Tibial nerve (tissue), 4 donors: ENCODE results near the gene LHX1. TPM values are rescaled to one million over a fixed set of nuclear protein-coding genes. Genes with fewer than 3 reads are reported as not detected.

ENCODE experiments used
- DNase-seq, 2 donors: peaks; one replicate each; pipeline ENCODE4 v3.0.0-alpha.2; 2019; ENCODE audit warnings: low spot score in 2 of 2
- H3K27ac ChIP-seq, 4 donors: fragments of 200-600 bp; sonication (generic) in 3 of 4; one replicate each; pipeline ENCODE4 v1.5.1; 2017 to 2019; ENCODE audit warnings: mild to moderate bottlenecking in 1 of 4
- H3K27me3 ChIP-seq, 2 donors: fragments of 200-600 bp; sonication (generic) in 1 of 2; one replicate each; pipeline versions ENCODE4 v1.5.1 to v1.6.0; 2017 to 2019
- H3K36me3 ChIP-seq, 3 donors: fragments of 200-600 bp; sonication (generic); one replicate each; pipeline ENCODE4 v1.5.1; 2018 to 2019
- H3K4me1 ChIP-seq, 4 donors: fragments of 200-600 bp; sonication (generic) in 3 of 4; one replicate each; pipeline ENCODE4 v1.5.1; 2017 to 2019
- H3K4me3 ChIP-seq, 4 donors: fragments of 200-600 bp; sonication (generic) in 3 of 4; one replicate each; pipeline ENCODE4 v1.5.1; 2017 to 2019; ENCODE audit warnings: mild to moderate bottlenecking in 1 of 4, moderate library complexity in 1 of 4
- H3K9me3 ChIP-seq, 4 donors: fragments of 200-600 bp; sonication (generic) in 3 of 4; one replicate each; pipeline ENCODE4 v1.5.1; 2017 to 2019
- EP300 ChIP-seq, 2 donors: sonication (generic); formaldehyde crosslinking; IDR thresholded peaks; one replicate each; pipeline ENCODE4 v1.6.1; 2017; ENCODE audit warnings: antibody characterized with exemption in 2 of 2, mild to moderate bottlenecking in 1 of 2
- POLR2A ChIP-seq, 2 donors: fragments of 450-650 bp; IDR thresholded peaks; one replicate each; pipeline ENCODE4 v1.6.1; 2017; ENCODE audit warnings: antibody characterized with exemption in 2 of 2, mild to moderate bottlenecking in 2 of 2, moderate library complexity in 2 of 2
- WGBS, 2 donors: methylation state at CpG; one replicate each; pipeline ENCODE4 v1.1.5; 2018; 5-methylcytosine and 5-hydroxymethylcytosine counted together
- total RNA-seq, 4 donors: library from RNA; depleted of rRNA; stranded (reverse); fragments of >200 nt; gene quantifications; one replicate each; pipeline ENCODE4 v1.1.0, GENCODE V29; 2016
- TF ChIP-seq, protein P1 (sequence below), 5 experiments: fragments of 200-600 bp in 3 of 5; fragments of 450-650 bp in 2 of 5; sonication (generic) in 3 of 5; IDR thresholded peaks; one replicate each; pipeline ENCODE4 v1.5.1; 2016 to 2019; ENCODE audit warnings: antibody characterized with exemption in 5 of 5, mild to moderate bottlenecking in 3 of 5, moderate library complexity in 2 of 5

The LHX1 gene
- total RNA-seq, 4 donors from 2014 or later: not detected

DNA sequence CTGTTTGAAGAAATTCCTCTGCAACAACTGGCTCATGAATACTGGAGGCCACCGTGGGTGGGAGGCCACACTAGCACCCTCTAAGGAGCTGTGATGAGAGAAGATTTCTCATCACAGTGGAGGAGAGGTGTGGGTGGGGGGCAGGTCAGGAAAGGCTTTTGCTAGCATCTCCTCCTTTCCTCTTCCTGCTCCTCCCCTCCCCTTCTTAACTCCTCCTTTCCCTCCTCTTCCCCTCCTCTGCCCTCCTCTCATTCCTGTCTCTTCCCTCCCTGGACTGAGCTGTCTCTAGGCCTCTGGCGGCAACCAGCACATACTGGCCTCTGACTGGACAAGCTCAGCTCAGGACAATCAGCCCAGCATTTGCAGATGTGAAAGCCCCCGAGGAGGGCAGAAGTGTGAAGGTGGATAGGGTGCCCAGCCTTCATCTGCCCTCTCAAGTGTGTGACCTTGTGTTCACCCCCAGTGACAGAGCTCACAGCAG is 19.0 kb upstream of the LHX1 start:
- H3K4me3 ChIP-seq: no peak overlapping the region
- H3K27ac ChIP-seq: no peak overlapping the region
- DNase-seq: no peak
- no peaks in the 10 kb centered on the region for H3K9me3 ChIP-seq
- H3K27me3 ChIP-seq: peaks cover 0 to 61% of the 10 kb centered on the region in 2 donors
- H3K36me3 ChIP-seq: no peaks in the 10 kb centered on the region
- WGBS, 2 donors: 17 to 25% methylated on average over 3 of the region's 3 CpGs
- no peak for TF ChIP-seq POLR2A (IDR thresholded peaks at IDR 0.05)
- TF ChIP-seq EP300 (IDR thresholded peaks at IDR 0.05): no peak
- TF ChIP-seq, protein P1, sequence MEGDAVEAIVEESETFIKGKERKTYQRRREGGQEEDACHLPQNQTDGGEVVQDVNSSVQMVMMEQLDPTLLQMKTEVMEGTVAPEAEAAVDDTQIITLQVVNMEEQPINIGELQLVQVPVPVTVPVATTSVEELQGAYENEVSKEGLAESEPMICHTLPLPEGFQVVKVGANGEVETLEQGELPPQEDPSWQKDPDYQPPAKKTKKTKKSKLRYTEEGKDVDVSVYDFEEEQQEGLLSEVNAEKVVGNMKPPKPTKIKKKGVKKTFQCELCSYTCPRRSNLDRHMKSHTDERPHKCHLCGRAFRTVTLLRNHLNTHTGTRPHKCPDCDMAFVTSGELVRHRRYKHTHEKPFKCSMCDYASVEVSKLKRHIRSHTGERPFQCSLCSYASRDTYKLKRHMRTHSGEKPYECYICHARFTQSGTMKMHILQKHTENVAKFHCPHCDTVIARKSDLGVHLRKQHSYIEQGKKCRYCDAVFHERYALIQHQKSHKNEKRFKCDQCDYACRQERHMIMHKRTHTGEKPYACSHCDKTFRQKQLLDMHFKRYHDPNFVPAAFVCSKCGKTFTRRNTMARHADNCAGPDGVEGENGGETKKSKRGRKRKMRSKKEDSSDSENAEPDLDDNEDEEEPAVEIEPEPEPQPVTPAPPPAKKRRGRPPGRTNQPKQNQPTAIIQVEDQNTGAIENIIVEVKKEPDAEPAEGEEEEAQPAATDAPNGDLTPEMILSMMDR (IDR thresholded peaks at IDR 0.05): no peak
- H3K4me1 ChIP-seq: no peaks in the 10 kb centered on the region

DNA sequence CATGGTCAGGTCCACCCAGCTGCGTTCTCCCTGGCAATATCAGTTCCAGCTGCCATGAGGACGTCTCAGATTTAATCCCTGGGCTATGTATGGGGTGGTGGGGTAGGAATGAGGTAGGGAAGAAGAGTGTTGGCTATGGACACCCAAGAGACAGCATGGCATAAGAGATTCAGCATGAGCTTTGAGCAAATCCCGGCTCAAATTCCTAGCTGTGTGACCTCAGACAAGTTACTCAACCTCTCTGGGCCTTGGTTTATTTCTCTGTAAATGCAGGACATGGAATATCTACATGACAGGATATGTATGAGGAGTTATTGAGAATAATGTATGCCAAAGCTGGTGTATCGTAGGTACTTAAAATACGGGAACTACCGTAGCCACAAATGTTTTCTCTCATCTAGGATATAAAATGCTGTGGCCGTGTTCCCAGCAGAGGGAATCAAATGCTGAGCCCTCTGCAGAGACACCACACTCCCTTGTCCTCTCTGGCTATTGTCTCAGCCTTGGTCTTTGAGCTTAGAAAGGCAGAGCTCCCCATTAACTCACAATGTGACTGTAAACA is 17.8 kb upstream of the LHX1 start:
- Histone ChIP-seq H3K9me3 (no peaks in the 10 kb centered on the region), H3K27ac (no peak overlapping the region), H3K36me3 (no peaks in the 10 kb centered on the region), H3K27me3 (peaks cover 0 to 62% of the 10 kb centered on the region in 2 donors), H3K4me1 (no peaks in the 10 kb centered on the region), H3K4me3 (no peak overlapping the region)
- no peak for DNase-seq
- WGBS, 2 donors: 84 to 85% methylated on average over 7 of the region's 7 CpGs
- TF ChIP-seq EP300 (IDR thresholded peaks at IDR 0.05): no peak
- TF ChIP-seq, protein P1 (IDR thresholded peaks at IDR 0.05): no peak
- no peak for TF ChIP-seq POLR2A (IDR thresholded peaks at IDR 0.05)

DNA sequence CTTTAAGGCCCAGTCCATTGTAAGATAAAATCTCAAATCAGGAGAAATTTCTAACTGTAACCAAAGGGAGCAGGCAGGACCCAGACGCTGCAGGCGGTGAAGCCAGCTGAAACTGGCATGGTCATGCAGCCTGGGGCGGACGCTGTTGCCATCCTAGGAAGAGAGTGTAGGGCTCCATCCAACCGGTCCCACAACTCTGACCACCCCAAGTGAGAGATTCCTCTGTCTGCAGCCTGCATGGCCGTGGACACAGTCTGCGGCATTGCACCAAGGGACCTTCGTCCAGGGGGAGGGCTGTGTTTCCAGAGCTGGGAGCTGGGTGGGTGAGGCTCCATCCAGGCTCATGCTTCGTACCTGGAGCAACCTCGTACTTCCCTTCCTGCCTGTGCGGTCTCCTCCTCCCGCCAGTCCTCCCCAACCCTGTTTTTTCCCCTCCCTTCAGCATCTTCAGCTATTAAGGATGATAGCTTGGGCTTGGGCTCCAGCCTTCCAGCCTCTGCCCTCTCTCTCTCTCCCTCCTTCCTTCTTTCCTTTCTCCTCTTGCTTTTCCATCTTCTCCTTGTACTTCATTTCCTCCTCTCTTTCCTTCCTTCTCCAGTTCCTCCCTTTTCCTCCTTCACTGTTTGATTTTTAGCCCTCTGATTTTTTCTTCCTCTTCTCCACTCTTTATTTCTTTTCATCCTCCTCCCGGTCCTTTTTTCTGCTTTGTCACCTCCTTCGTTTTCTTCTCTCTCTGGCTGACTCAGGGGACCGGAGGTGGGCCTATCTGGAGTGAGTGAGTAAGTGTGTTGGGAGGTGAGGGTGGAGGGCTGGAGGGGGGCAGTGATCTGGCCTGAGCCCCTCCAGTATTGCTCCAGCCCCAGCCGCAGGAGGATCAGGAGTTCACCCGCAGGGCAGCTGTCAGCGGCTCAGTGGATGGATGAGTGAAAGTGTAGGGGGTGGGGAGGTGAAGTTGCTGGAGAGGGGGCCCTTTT is 17.0 kb upstream of the LHX1 start:
- no peak overlapping the region for H3K4me3 ChIP-seq
- peaks cover 0 to 66% of the 10 kb centered on the region in 2 donors for H3K27me3 ChIP-seq
- TF ChIP-seq EP300 (IDR thresholded peaks at IDR 0.05) (no peak), POLR2A (IDR thresholded peaks at IDR 0.05) (no peak)
- TF ChIP-seq, protein P1 (IDR thresholded peaks at IDR 0.05): no peak
- DNase-seq: no peak
- 44 to 45% methylated on average over 18 of the region's 18 CpGs for WGBS, 2 donors
- no peaks in the 10 kb centered on the region for H3K4me1 ChIP-seq
- H3K9me3 ChIP-seq: no peaks in the 10 kb centered on the region
- H3K36me3 ChIP-seq: no peaks in the 10 kb centered on the region
- no peak overlapping the region for H3K27ac ChIP-seq

DNA sequence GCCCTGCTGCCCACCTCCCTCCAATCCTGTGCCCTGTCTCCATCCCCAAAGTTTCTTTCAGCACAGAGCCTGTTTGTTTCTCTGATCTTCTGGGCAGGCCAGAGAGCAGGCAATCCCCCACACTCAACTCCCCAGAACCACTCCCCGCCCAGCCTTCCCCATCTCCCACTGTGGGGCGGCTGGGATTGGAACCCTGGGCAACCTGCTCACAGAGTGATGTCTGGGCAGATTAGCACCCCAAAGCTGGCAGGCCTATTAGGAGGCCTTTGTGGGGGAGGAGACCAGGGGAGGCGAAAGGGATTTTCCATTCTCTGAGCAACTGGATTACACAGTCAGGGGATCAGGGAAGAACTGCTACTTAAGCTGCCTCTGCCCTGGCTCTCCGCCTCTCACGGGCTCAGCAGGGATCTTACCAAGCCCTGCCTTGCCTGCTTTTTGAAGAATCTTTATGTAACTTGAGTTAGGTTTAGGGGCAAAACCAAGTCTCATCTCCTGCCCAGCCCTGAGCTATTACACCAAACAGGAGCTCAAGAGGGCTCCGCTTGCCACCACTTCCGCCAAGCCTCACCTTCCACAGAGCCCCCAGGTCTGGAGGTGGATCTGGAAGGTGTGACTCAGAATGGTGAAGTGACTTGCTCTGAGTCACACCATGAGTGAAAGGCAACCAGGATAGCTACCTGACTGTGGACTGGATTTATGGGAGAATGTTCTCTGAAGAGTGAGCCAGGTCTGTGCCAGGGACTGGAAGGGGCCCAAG is 16.0 kb upstream of the LHX1 start:
- TF ChIP-seq EP300 (IDR thresholded peaks at IDR 0.05): no peak
- TF ChIP-seq, protein P1 (IDR thresholded peaks at IDR 0.05): no peak
- TF ChIP-seq POLR2A (IDR thresholded peaks at IDR 0.05): no peak
- 61 to 63% methylated on average over 7 of the region's 7 CpGs for WGBS, 2 donors
- no peaks in the 10 kb centered on the region for H3K36me3 ChIP-seq
- no peak for DNase-seq
- no peak overlapping the region for H3K27ac ChIP-seq
- peaks cover 0 to 72% of the 10 kb centered on the region in 2 donors for H3K27me3 ChIP-seq
- H3K4me1 ChIP-seq: no peaks in the 10 kb centered on the region
- no peaks in the 10 kb centered on the region for H3K9me3 ChIP-seq
- H3K4me3 ChIP-seq: no peak overlapping the region
